KMS-11 (cell line): ENCODE data around the gene IFIT1B.
"Not testable (repeated sequence)": the region's sequence is repeated elsewhere in the genome, so short reads cannot be mapped to it uniquely, and the experiment has no call there.

Source experiments
- H2AFZ ChIP-seq: fragments of 200-600 bp; sonication (generic); 2 replicates; pipeline ENCODE4 v1.6.1; 2016; ENCODE audit warnings: antibody characterized with exemption, mixed run types, low read depth
- H3K27ac ChIP-seq: fragments of 200-600 bp; sonication (generic); 2 replicates; pipeline ENCODE4 v1.6.1; 2016; ENCODE audit warnings: mild to moderate bottlenecking, mixed run types
- H3K27me3 ChIP-seq: fragments of 200-600 bp; sonication (generic); 2 replicates; pipeline ENCODE4 v1.6.1; 2017; ENCODE audit warnings: mild to moderate bottlenecking, low read depth, mixed run types, moderate library complexity; ENCODE audit not compliant: insufficient read depth
- H3K36me3 ChIP-seq: fragments of 200-600 bp; sonication (generic); 2 replicates; pipeline ENCODE4 v1.6.1; 2017; ENCODE audit warnings: mild to moderate bottlenecking, mixed run types; ENCODE audit not compliant: insufficient read depth
- H3K4me1 ChIP-seq: fragments of 200-600 bp; sonication (generic); 2 replicates; pipeline ENCODE4 v1.6.1; 2016; ENCODE audit warnings: mild to moderate bottlenecking, low read depth, mixed run types; ENCODE audit not compliant: poor library complexity, severe bottlenecking
- H3K4me2 ChIP-seq: fragments of 200-600 bp; sonication (generic); 2 replicates; pipeline ENCODE4 v1.7.0; 2016; ENCODE audit warnings: mild to moderate bottlenecking, mixed run types
- H3K4me3 ChIP-seq: fragments of 200-600 bp; sonication (generic); IDR thresholded peaks from 2 replicates; pipeline ENCODE4 v1.6.1; 2017; ENCODE audit warnings: low read depth, low read length, mixed read lengths; ENCODE audit not compliant: insufficient read depth
- H3K79me2 ChIP-seq: fragments of 200-600 bp; sonication (generic); 2 replicates; pipeline ENCODE4 v1.6.1; 2016; ENCODE audit warnings: low read depth, mixed run types; ENCODE audit not compliant: insufficient read depth
- H3K9ac ChIP-seq: fragments of 200-600 bp; sonication (generic); 2 replicates; pipeline ENCODE4 v1.6.1; 2016; ENCODE audit warnings: mild to moderate bottlenecking, mixed run types
- H4K20me1 ChIP-seq: fragments of 200-600 bp; sonication (generic); 2 replicates; pipeline ENCODE4 v1.6.1; 2016; ENCODE audit warnings: mild to moderate bottlenecking, mixed run types; ENCODE audit not compliant: insufficient read depth
- TF ChIP-seq, protein P1 (sequence below): fragments of 200-600 bp; sonication (generic); conservative IDR thresholded peaks from 2 replicates; pipeline ENCODE4 v1.6.1; 2017; ENCODE audit warnings: low read depth, mild to moderate bottlenecking, antibody characterized with exemption, low read length, moderate library complexity, mixed read lengths

IFIT1B gene

DNA sequence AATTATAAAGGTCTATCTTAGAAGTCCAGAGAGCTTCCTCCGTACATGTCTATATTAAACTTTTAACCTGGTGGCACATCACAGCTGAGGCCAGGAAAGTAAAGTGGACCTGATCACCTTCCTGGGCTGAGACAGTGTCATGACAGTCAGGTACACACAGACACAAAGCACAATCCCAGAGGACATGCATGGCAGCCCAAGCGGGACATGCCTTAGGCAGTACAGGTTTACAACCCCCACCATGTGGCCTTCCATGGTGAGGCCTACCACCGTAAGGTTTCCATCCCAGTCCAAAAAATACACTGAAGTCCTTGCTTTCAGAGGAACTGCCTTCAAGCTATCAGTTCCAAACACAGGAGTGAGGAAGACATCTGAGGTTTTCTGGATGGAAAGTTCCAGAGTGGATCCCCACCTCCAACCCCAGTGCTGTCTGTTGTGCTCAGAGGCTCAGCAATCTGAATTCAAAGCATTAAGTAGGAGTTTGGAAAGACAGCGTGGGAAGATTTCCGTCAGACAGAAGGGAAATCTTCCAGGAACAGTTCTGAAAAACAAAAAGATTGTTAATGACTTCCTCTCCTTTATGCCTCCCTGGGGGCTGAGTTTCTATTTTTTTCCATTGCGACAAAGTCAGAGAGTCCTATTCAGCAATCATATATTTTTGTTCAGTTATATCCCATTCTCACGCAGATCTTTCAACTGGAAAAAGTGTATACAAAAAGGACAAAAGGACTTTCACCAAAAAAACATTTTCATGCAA is 30.0 kb upstream of the IFIT1B start:
- H3K27me3 ChIP-seq: no peaks in the 10 kb centered on the region
- H3K79me2 ChIP-seq: no peaks in the 10 kb centered on the region
- no peak overlapping the region for H3K9ac ChIP-seq
- H3K27ac ChIP-seq: no peak overlapping the region
- no peak overlapping the region for H3K4me2 ChIP-seq
- no peak overlapping the region for H3K4me3 ChIP-seq
- H2AFZ ChIP-seq: no peak overlapping the region
- H3K36me3 ChIP-seq: no peaks in the 10 kb centered on the region
- peaks cover 73% of the 10 kb centered on the region for H3K4me1 ChIP-seq
- no peaks in the 10 kb centered on the region for H4K20me1 ChIP-seq
- TF ChIP-seq, protein P1, sequence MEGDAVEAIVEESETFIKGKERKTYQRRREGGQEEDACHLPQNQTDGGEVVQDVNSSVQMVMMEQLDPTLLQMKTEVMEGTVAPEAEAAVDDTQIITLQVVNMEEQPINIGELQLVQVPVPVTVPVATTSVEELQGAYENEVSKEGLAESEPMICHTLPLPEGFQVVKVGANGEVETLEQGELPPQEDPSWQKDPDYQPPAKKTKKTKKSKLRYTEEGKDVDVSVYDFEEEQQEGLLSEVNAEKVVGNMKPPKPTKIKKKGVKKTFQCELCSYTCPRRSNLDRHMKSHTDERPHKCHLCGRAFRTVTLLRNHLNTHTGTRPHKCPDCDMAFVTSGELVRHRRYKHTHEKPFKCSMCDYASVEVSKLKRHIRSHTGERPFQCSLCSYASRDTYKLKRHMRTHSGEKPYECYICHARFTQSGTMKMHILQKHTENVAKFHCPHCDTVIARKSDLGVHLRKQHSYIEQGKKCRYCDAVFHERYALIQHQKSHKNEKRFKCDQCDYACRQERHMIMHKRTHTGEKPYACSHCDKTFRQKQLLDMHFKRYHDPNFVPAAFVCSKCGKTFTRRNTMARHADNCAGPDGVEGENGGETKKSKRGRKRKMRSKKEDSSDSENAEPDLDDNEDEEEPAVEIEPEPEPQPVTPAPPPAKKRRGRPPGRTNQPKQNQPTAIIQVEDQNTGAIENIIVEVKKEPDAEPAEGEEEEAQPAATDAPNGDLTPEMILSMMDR: no peak

DNA sequence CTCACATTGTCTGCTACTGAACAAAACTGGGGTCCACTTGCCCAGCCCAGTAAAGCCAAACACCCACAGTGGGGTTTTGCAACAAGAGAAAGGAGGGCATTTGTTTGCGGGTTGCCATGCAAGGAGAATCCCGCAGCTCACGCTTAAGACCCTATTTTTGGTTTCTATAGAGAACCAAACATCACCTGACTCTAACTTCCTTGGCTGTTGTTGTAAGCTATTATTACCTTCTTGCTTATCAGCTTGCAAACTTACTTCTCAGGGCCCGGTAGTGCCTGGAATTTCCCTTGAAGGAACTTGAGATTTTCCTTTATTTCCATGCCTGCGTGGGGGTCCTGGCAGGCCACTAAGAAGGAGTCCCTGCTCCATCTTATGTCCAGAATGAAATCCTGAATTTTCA is 29.4 kb upstream of the IFIT1B start:
- H3K9ac ChIP-seq: no peak overlapping the region
- peak overlapping the region; percentile 83; the same call in 1 of the 2 replicates for H3K4me2 ChIP-seq
- H4K20me1 ChIP-seq: no peaks in the 10 kb centered on the region
- no peak overlapping the region for H3K4me3 ChIP-seq
- peak overlapping the region; percentile 95; the same call in 1 of the 2 replicates for H3K27ac ChIP-seq
- no peak overlapping the region for H2AFZ ChIP-seq
- H3K79me2 ChIP-seq: no peaks in the 10 kb centered on the region
- no peaks in the 10 kb centered on the region for H3K36me3 ChIP-seq
- TF ChIP-seq, protein P1: no peak
- H3K27me3 ChIP-seq: no peaks in the 10 kb centered on the region
- peaks cover 79% of the 10 kb centered on the region for H3K4me1 ChIP-seq

DNA sequence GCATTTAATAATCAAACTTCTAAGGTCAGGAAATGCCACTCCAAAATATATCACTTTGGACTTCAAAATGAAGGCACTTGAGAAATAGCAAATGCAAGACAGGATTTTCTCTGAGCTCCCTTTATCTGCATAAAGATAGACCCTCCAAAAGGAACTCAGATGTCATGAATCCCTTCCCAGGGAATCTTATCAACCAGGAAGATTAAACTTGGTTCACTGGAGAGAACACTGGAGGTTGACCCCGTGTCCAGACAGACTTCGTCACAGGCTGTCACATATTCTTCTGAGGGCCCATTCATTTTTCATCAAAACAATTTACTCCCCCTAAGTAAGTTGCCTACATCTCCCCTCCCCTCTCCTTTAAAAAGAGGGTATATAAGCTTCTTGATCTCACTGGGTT is 28.9 kb upstream of the IFIT1B start:
- no peaks in the 10 kb centered on the region for H4K20me1 ChIP-seq
- no peak overlapping the region for H2AFZ ChIP-seq
- no peaks in the 10 kb centered on the region for H3K79me2 ChIP-seq
- TF ChIP-seq, protein P1: no peak
- H3K4me3 ChIP-seq: no peak overlapping the region
- H3K27ac ChIP-seq: peak overlapping the region; percentile 95; the same call in 1 of the 2 replicates
- H3K9ac ChIP-seq: no peak overlapping the region
- no peaks in the 10 kb centered on the region for H3K27me3 ChIP-seq
- no peaks in the 10 kb centered on the region for H3K36me3 ChIP-seq
- peaks cover 83% of the 10 kb centered on the region for H3K4me1 ChIP-seq
- peak overlapping the region; percentile 83 for H3K4me2 ChIP-seq

DNA sequence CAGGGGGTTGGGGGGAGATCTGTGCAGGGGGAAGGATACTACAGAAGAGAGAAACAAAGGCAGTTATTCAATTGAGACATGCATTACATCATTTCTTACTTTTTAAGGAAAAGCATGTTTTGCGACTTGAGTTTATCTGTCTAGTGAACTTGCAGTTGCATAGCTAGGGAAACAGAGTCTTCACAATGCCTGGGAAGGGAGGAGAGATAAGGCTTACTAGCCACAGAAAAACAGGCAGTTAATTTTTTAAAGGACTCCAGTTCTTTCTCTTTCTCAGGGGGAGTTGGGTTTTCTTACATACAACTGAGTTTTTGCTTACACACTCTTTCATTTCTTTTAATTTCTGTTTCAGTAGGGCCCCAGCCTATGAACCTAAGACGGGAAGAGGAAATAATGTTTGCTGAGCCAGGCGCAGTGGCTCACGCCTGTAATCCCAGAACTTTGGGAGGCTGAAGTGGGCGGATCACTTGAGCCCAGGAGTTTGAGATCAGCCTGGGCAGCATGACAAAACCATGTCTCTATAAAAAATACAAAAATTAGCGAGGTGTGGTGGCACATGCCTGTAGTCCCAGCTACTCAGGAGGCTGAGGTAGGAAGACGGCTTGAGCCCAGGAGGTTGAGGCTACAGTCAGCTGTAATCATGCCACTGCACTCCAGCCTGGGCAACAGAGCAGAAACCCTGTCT is 27.1 kb upstream of the IFIT1B start:
- not testable (repeated sequence) for H3K79me2 ChIP-seq, H3K27me3 ChIP-seq, H3K4me3 ChIP-seq, H4K20me1 ChIP-seq, H3K36me3 ChIP-seq
- peak overlapping the region; percentile 68 for H3K9ac ChIP-seq
- H3K27ac ChIP-seq: peak overlapping the region; percentile 95
- peak overlapping the region; percentile 83 for H3K4me2 ChIP-seq
- H3K4me1 ChIP-seq: peaks cover 92% of the 10 kb centered on the region
- H2AFZ ChIP-seq: peak overlapping the region; percentile 5

DNA sequence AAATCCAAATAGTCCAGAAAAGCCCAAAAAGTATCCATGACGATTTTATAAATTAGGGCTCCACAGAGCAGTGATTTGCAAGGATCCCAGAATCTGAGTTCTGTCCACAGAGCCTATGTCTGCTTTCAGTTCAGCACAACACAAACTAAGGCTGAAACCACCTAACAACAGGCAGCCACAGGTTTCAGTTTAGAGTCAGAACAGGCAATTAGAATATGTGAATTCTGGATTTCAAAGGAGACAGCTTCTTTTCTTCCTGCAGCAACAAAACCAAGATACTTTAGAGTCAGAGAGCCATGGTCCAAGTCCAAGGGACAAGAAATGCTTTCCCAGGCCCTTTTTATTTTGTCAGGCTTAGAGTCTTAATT is 26.5 kb upstream of the IFIT1B start:
- Histone ChIP-seq H3K4me3 (no peak overlapping the region), H3K27ac (peak overlapping the region; percentile 95), H3K79me2 (no peaks in the 10 kb centered on the region), H3K36me3 (no peaks in the 10 kb centered on the region), H3K9ac (peak overlapping the region; percentile 68), H3K4me2 (peak overlapping the region; percentile 83), H4K20me1 (no peaks in the 10 kb centered on the region), H2AFZ (peak overlapping the region; percentile 5; the same call in 1 of the 2 replicates), H3K4me1 (peaks cover 90% of the 10 kb centered on the region), H3K27me3 (no peaks in the 10 kb centered on the region)
- TF ChIP-seq, protein P1: no peak
